ENCODE results near the gene PWWP2B.

The PWWP2B gene

GRCh38 chr10:132449811-132450181, 52.8 kb downstream of the PWWP2B start:
- no peak for DNase-seq

DNA sequence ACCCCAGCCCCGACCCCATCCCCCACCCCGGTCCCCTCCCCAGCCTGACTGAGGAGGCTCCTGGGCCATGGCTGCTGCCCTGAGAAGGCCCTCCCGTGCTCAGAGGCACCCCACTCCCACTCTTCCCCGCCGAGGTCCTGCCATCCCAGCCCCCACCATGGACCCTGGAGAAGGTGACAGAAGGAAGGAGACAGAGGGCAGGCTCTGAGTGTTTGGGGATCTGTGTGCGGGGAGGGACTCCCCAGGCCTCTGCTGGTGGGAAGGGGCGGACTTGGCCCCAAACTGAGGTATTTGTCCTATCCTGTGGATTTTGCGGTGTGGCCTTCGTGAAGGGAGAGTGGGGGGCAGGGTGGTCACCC, 53.4 kb downstream of the PWWP2B start:
- no peak for DNase-seq

GRCh38 chr10:132450825-132451505, 54.0 kb downstream of the PWWP2B start:
- no peak for DNase-seq

GRCh38 chr10:132451506-132452215, 54.7 kb downstream of the PWWP2B start:
- peak; percentile 31 for DNase-seq

- DNase-seq = no peak
These were observed 55.2 kb downstream of the PWWP2B start for GRCh38 chr10:132452216-132452650.

DNA sequence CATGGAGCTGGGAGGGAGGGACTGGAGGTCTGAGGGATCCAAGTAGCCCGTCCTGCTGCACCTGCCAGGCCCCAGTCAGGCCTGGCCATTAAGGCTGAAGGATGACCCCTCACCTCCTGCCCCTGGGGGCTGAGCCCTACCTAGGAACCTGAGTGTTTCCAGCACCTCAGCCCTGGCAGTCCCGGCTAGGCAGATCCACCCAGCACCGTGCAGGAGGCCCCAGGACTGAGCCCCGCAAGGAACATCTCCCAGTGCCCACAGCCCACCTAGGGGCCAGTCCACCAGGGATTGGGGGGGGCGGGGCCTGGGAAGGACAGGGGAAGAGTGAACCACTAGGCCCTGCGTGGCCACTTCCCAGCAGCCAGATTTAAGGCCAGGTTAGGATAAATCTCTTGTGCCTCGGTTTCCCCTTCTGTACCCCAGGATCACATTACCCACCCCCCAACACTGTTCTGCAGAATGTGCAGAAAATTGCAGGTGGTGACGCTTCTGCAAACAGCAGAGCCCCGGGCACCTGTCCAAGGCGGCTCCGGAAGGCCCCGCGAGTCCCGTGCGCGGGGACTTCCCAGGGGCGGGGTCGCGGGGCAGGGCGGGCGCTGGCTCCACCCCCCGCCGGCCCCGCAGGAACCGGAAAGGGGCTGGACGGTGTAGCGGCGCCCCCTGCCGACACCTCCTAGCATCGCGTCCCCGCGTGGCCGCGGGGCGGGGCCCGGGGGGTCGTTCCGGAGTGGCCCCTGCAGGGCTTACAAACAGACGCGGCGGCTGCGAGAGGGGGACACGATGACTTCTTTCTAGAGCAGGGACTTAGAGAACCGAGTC, 55.9 kb downstream of the PWWP2B start:
- DNase-seq = peak; percentile 59

GRCh38 chr10:132453470-132453861, 56.5 kb downstream of the PWWP2B start:
- no peak for DNase-seq

DNA sequence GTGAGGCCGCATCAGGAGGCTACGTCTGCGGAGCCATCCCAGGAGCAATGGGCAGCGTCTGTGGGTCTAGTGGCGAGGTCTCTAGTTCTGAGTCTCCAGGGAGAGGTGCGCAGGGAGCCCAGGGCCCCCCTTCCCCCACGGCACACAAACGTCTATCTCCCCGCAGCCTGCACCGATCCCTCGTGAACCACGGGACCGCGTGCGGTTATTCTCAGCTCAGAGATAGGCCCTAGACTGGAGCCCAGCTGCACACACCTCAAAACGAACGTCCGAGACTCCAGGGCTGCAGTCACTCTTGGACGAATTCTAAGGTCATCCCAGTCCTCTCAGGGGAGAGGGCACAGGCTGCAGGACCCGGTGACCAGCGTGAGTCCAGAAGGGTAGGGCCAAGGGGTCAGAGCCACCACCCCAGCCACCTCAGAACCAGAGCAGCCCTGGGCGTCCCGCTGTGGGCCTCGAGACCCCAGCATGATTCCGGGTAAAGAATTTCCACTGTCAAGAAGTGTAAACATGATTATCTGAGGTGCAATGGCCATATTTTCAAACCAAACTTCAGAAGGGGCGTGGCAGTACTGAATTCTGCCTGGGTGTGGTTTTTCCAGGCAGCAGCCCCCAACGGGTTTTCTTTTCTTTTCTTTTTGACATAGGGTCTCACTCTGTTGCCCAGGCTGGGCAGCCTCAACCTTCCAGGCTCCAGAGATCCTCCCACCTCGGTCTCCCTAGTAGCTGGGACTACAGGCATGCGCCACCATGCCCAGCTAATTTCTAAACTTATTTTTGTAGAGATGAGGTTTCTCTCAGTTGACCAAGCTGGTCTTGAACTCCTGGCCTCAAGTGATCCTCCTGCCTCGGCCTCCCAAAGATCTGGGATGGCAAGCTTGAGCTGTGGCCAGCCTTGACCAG, 57.5 kb downstream of the PWWP2B start:
- DNase-seq = no peak

DNA sequence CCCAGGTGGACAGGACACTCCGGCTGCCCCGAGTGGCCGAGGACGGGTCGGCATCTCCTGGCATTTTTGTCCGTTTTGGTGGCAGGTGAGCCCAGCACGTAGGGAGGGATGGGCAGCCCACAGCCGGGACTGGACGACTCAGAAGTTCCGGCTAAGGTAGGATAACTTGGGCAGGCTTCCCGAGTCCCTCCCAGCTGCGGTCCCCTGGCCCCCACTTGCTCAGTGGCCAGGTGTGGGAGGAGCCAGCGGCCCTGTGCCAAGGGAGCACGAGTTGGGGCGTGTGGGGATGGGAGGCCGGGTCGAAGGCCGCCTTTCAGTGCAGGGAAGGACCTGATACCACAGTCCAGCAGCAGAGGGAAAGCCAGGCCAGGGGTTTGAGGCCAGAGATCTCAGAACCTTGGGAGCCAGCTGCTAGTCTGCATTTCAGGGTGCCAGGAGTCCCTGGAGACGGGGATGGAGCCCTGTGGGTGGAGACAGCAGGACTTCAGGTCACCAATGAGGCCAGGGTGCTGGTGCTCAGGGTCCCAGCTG, 58.5 kb downstream of the PWWP2B start:
- DNase-seq = no peak

DNA sequence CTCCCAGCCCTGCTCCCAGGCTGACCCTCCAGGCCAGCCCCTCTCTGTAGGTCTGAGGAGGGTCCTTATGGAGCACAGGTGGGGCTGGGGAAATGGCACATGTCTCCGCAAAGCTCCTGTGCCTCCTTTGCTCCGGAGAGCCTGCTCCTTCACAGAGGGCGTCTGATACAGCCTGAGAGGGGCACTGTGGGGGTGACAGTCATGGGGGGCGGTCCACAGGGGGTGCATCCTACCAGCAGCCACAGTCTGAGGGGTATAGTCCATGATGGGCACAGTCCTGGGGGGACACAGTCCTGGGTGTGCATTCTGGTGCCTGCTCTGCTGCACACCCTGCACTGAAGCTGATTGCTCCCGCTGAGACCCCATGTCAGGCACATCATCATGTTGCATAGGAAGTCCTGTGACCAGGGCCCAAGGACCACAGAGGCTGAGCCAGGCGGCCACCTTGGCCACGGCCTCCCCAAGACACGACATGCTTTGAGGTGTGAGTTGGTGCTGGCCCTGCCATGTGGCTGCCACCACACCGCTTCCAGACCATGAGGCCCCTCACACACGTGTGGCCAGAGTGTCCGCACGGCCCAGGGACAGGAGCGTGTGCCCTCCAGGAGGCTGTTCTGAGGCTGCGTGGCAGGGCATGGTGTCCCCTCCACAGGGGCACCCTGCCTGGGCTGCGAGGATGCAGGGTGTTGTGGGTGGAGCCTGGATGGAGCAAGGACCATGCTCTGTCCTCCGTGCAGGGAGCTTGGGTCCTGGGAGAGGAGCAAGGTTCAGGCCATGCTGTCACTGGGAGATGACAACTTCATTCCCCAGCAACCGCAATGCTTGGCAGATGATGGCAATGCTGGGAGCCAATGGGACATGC, 59.2 kb downstream of the PWWP2B start:
- DNase-seq = no peak

- DNase-seq = no peak
These were observed 59.9 kb downstream of the PWWP2B start for GRCh38 chr10:132456881-132457280.

GRCh38 chr10:132457328-132458070, 60.5 kb downstream of the PWWP2B start:
- DNase-seq = no peak

DNA sequence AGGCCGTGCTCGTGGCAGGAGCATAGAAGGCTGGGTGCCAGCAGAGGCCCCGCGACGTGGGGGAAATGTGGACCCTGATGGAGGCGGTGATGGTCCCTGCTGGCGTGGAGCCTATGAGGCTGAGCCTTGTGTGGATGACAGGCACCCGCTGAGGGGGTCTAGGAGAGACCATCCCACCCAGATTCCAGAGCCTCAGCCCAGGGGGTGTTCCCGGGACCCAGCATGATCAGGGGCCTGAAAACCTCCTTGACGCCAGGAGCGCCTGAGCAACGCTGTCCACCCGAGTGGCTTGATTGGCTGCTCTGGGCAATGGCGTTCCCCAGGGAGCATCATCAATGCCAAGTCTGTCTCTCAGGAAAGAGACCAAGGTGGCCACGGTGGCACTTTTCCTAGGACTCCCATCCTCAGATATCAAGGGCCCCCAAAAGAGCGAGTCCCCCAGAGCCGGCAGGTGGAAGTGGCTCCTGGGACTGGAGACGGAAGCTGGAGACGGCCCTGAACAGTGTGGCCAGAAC, 61.1 kb downstream of the PWWP2B start:
- DNase-seq = no peak

- no peak for DNase-seq
These were observed 61.7 kb downstream of the PWWP2B start for GRCh38 chr10:132458586-132459300.

GRCh38 chr10:132459301-132460003, 62.5 kb downstream of the PWWP2B start:
- no peak for DNase-seq

DNA sequence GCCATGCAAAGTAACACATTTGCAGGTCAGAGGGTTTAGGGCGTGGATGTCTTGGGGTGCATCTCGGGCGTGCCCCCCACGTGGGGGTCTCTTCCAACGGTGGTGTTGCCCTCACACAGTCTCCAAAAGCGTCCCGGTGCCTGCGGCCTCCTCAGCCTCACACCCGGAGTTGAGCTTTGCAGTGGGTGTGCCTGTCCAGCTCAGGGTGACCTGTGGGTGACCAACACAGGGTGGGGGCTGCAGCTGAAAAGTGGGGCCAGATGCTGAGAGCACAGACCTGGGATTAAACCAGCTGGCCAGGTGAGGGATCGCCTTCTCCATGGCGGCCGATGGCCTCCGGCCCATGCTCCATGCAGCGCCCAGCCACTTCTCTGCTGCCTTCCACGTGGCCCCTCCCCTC, 63.1 kb downstream of the PWWP2B start:
- DNase-seq = no peak

DNA sequence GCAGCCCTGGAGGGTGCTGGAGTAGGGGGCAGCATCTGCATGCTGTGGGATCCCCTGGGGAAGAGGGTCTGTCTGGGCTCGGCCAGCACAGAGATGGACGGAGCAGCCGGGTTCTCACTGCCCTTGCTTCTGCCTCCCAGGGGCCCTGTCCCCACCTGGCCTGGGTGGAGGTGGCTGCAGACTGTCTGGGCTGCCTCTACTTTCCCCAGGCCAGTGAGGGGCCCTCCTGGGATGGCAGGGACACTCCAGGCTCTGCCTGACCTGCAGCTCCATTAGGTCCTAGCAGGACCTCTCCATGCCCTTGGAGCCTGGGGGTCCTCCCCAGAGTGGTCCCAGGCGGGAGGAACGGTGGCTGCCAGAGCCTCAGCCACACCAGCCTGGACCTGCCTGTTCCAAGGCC, 63.7 kb downstream of the PWWP2B start:
- DNase-seq = no peak

DNA sequence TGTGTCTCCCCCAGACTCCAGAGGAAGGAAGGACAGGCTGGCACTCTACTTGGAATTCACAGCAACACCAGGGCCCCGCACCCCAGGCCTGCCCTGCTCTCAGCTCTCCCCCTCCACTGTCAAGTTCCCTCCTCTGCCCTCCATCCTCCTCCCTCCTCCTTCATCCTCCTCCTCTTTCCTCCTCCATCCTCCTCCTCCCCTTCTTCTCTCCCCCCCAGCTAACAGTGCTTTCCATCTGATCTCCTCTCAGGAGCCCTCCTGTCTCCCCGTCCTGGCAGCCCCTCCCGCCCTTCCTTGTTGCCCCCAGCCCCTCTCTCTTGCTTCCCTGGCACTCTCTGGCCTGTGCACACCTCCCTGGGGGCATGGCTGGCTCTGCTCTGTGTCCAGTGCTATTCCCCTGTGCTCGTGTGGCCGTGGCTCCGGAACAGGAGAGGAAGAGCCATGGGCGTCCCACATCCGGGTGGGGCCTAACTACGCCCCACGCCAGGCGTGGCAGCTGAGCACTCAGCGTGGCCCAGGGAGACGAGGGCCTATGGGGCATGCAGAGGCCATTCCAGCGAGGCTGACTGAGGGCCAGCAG, 64.2 kb downstream of the PWWP2B start:
- no peak for DNase-seq
